ENCODE results near the gene DSCAM.

- TF ChIP-seq, protein P1, sequence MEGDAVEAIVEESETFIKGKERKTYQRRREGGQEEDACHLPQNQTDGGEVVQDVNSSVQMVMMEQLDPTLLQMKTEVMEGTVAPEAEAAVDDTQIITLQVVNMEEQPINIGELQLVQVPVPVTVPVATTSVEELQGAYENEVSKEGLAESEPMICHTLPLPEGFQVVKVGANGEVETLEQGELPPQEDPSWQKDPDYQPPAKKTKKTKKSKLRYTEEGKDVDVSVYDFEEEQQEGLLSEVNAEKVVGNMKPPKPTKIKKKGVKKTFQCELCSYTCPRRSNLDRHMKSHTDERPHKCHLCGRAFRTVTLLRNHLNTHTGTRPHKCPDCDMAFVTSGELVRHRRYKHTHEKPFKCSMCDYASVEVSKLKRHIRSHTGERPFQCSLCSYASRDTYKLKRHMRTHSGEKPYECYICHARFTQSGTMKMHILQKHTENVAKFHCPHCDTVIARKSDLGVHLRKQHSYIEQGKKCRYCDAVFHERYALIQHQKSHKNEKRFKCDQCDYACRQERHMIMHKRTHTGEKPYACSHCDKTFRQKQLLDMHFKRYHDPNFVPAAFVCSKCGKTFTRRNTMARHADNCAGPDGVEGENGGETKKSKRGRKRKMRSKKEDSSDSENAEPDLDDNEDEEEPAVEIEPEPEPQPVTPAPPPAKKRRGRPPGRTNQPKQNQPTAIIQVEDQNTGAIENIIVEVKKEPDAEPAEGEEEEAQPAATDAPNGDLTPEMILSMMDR (IDR thresholded peaks at IDR 0.05; ENCODE audit: insufficient read depth, low read length, poor library complexity, severe bottlenecking) = no peak
- TF ChIP-seq EZH2phosphoT487 (conservative IDR thresholded peaks at IDR 0.05; ENCODE audit: low read length) = no peak
Measured at GRCh38 chr21:40863839-40864238, 16.9 kb upstream of the DSCAM start.

All from SU-DHL-6 (cell line).